ENCODE data around the gene RTCB.

DNA sequence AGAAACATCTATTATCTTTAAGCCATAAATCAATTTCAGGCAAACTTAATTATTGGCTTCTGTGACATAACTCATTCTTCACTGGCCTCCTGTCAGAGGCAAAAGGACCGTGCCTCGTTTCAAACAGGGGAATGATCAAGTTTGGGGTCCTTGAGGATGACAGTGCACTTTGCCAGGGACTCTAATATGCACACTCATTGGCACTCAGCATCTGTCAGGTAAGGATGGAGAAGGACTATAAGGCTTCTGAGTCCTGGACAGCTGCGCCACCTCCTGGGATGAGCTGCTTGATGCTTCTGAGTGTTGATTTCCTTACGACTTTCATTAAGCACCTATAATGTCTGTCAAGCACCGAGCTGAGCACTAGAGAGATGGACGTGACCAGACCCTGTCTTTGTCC lies 32.0 kb upstream of the RTCB start:
- TF ChIP-seq TAF1 (IDR thresholded peaks at IDR 0.05; ENCODE audit: borderline replicate concordance, low read depth, low read length) (no peak), POLR2A (IDR thresholded peaks at IDR 0.05; ENCODE audit: low read depth, low read length) (no peak)
